Mesenchymal stem cell (in vitro differentiated cells and primary cell): ENCODE data around the gene GALNT10.

Source experiments
- DNase-seq: peaks from one replicate; pipeline ENCODE4 v3.0.0-alpha.2; 2013
- H2AFZ ChIP-seq: one replicate; pipeline ENCODE4 v1.6.1; 2013; ENCODE audit warnings: low read depth, mild to moderate bottlenecking, control low read depth, inconsistent platforms, low read length, moderate library complexity
- H2AK5ac ChIP-seq: 2 replicates; pipeline ENCODE4 v1.6.1; 2013; ENCODE audit warnings: low read length, moderate library complexity, mild to moderate bottlenecking, inconsistent platforms; ENCODE audit not compliant: severe bottlenecking
- H2BK120ac ChIP-seq: one replicate; pipeline ENCODE4 v1.6.1; 2013; ENCODE audit warnings: low read depth, mild to moderate bottlenecking, inconsistent platforms, low read length, moderate library complexity
- H2BK12ac ChIP-seq, 2 experiments: one replicate each; pipeline ENCODE4 v1.6.1; 2013; ENCODE audit warnings: inconsistent platforms in 2 of 2, low read length in 2 of 2, mild to moderate bottlenecking in 2 of 2, moderate library complexity in 2 of 2, control low read depth in 1 of 2
- H2BK15ac ChIP-seq: one replicate; pipeline ENCODE4 v1.6.1; 2013; ENCODE audit warnings: mild to moderate bottlenecking, low read depth, inconsistent platforms; ENCODE audit not compliant: poor library complexity, severe bottlenecking
- H2BK5ac ChIP-seq: 2 replicates; pipeline ENCODE4 v1.6.1; 2013; ENCODE audit warnings: low read depth, mild to moderate bottlenecking, low read length, control low read depth, inconsistent platforms; ENCODE audit not compliant: poor library complexity, severe bottlenecking
- H3K14ac ChIP-seq, 2 experiments: one replicate each; pipeline ENCODE4 v1.6.1; 2013; ENCODE audit warnings: inconsistent platforms in 2 of 2, low read length in 2 of 2, control low read depth in 1 of 2, mild to moderate bottlenecking in 1 of 2, moderate library complexity in 1 of 2
- H3K18ac ChIP-seq, 2 experiments: one replicate each; pipeline ENCODE4 v1.6.1; 2013; ENCODE audit warnings: inconsistent platforms in 2 of 2, low read length in 2 of 2, control low read depth in 1 of 2, low read depth in 1 of 2, mild to moderate bottlenecking in 1 of 2
- H3K23ac ChIP-seq, 2 experiments: one replicate each; pipeline ENCODE4 v1.6.1; 2013; ENCODE audit warnings: inconsistent platforms in 2 of 2, low read length in 2 of 2, mild to moderate bottlenecking in 2 of 2, moderate library complexity in 2 of 2, control low read depth in 1 of 2
- H3K27ac ChIP-seq: 2 replicates; pipeline ENCODE4 v1.5.1; 2013; ENCODE audit warnings: mild to moderate bottlenecking, moderate library complexity, low read length, control low read depth, inconsistent platforms; ENCODE audit not compliant: poor library complexity, severe bottlenecking
- H3K27me3 ChIP-seq, 2 experiments: 2 replicates each; pipeline versions ENCODE4 v1.6.1 to v1.7.0; 2013; ENCODE audit warnings: low read length in 2 of 2, mild to moderate bottlenecking in 2 of 2, moderate library complexity in 2 of 2, control low read depth in 1 of 2, inconsistent platforms in 1 of 2; ENCODE audit not compliant: control insufficient read depth in 1 of 2, insufficient read depth in 1 of 2
- H3K36me3 ChIP-seq, 2 experiments: 2 replicates each; pipeline versions ENCODE4 v1.6.1 to v1.7.0; 2013; ENCODE audit warnings: low read length in 2 of 2, control low read depth in 1 of 2, inconsistent platforms in 1 of 2, low read depth in 1 of 2, mild to moderate bottlenecking in 1 of 2; ENCODE audit not compliant: insufficient read depth in 2 of 2, control insufficient read depth in 1 of 2
- H3K4ac ChIP-seq, 2 experiments: one replicate each; pipeline ENCODE4 v1.6.1; 2013; ENCODE audit warnings: inconsistent platforms in 2 of 2, low read length in 2 of 2, mild to moderate bottlenecking in 2 of 2, moderate library complexity in 2 of 2, control low read depth in 1 of 2, low read depth in 1 of 2
- H3K4me1 ChIP-seq: 2 replicates; pipeline ENCODE4 v1.6.1; 2013; ENCODE audit warnings: low read depth, low read length, control low read depth; ENCODE audit not compliant: control insufficient read depth, insufficient read depth
- H3K4me2 ChIP-seq: 2 replicates; pipeline ENCODE4 v1.6.1; 2013; ENCODE audit warnings: low read length, mild to moderate bottlenecking, inconsistent platforms; ENCODE audit not compliant: poor library complexity, severe bottlenecking
- H3K4me3 ChIP-seq, 2 experiments: 2 replicates each; pipeline versions ENCODE4 v1.5.1 to v1.7.0; 2013; ENCODE audit warnings: low read length in 2 of 2, mild to moderate bottlenecking in 2 of 2, control low read depth in 1 of 2, low read depth in 1 of 2; ENCODE audit not compliant: insufficient read depth in 1 of 2
- H3K79me1 ChIP-seq: replicated peaks from 2 replicates; pipeline ENCODE4 v1.6.1; 2013; ENCODE audit warnings: mild to moderate bottlenecking, control low read depth, low read length, inconsistent platforms; ENCODE audit not compliant: poor library complexity, severe bottlenecking
- H3K9ac ChIP-seq: 2 replicates; pipeline ENCODE4 v1.7.0; 2013; ENCODE audit warnings: mild to moderate bottlenecking, low read length, moderate library complexity
- H3K9me3 ChIP-seq: 2 replicates; pipeline ENCODE4 v1.7.0; 2013; ENCODE audit warnings: mild to moderate bottlenecking, low read length; ENCODE audit not compliant: control insufficient read depth
- H4K8ac ChIP-seq: one replicate; pipeline ENCODE4 v1.6.1; 2013; ENCODE audit warnings: inconsistent platforms, mild to moderate bottlenecking, low read length, moderate library complexity
- H4K91ac ChIP-seq: one replicate; pipeline ENCODE4 v1.6.1; 2013; ENCODE audit warnings: mild to moderate bottlenecking, low read length, inconsistent platforms
- WGBS: methylation state at CpG from one replicate; pipeline ENCODE4 v1.1.7; 2013; ENCODE audit warnings: mixed read lengths; 5-methylcytosine and 5-hydroxymethylcytosine counted together

The GALNT10 gene

DNA sequence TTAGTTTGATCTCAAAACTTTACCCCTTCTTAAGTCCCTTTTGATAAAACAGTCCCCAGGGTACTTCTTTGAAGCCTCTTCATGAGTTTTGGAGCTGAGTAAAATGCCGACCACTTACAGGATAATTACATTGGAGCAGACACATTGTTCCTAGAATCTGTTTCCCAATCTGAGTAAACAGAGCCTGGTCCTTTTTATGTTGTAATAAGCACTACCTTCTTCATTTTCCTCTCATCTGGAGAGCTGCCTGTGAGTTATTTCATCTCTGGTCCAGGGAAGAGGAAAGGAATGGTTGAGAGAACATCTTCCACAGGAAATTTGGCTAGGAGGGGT, 26.3 kb upstream of the GALNT10 start:
- H3K4ac ChIP-seq, result no peak overlapping the region
- H3K36me3 ChIP-seq, result no peaks in the 10 kb centered on the region
- 0% methylated on average over 1 of the region's 1 CpG for WGBS
- H3K79me1 ChIP-seq, result no peaks in the 10 kb centered on the region
- H3K23ac ChIP-seq, result no peak overlapping the region
- no peak overlapping the region for H3K9ac ChIP-seq
- H3K4me2 ChIP-seq, result no peak overlapping the region
- H3K9me3 ChIP-seq, result no peaks in the 10 kb centered on the region
- no peak overlapping the region for H2AFZ ChIP-seq
- no peak overlapping the region for H2BK5ac ChIP-seq
- H4K91ac ChIP-seq, result no peak overlapping the region
- H3K4me3 ChIP-seq, result no peak overlapping the region
- H3K18ac ChIP-seq, result no peak overlapping the region
- no peak overlapping the region for H2AK5ac ChIP-seq
- no peak overlapping the region for H4K8ac ChIP-seq
- no peak overlapping the region for H2BK120ac ChIP-seq
- no peak for DNase-seq
- H2BK15ac ChIP-seq, result no peak overlapping the region
- no peak overlapping the region for H3K14ac ChIP-seq
- no peaks in the 10 kb centered on the region for H3K4me1 ChIP-seq
- H3K27me3 ChIP-seq, result peaks cover 21 to 58% of the 10 kb centered on the region in 2 experiments
- H2BK12ac ChIP-seq, result no peak overlapping the region
- no peak overlapping the region for H3K27ac ChIP-seq

DNA sequence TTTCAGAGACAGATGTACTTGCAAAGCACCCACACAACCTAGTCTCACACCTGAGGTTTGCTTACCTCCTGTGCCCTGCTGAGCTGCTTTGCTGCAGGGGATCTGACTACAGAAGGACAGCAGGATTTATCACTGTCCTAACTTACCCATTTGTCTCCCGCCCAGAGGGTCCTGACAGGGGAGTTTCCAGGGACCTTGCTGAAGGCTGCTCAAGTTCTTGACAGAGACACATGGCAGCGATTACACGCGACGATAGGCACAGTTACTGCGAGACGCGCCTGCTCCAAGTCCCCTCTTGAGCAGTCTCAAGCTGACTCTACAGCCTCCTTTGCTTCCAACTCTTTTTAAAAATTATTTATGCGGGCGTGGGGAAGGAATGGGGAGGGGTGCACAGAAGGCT, 24.6 kb upstream of the GALNT10 start:
- H3K9me3 ChIP-seq, result no peaks in the 10 kb centered on the region
- DNase-seq, result no peak
- H3K4ac ChIP-seq, result no peak overlapping the region
- H2AK5ac ChIP-seq, result no peak overlapping the region
- H3K23ac ChIP-seq, result no peak overlapping the region
- no peaks in the 10 kb centered on the region for H3K36me3 ChIP-seq
- H3K27me3 ChIP-seq, result peaks cover 21 to 57% of the 10 kb centered on the region in 2 experiments
- no peak overlapping the region for H4K8ac ChIP-seq
- H2BK5ac ChIP-seq, result no peak overlapping the region
- H2BK120ac ChIP-seq, result no peak overlapping the region
- no peak overlapping the region for H2AFZ ChIP-seq
- H3K27ac ChIP-seq, result no peak overlapping the region
- no peaks in the 10 kb centered on the region for H3K79me1 ChIP-seq
- H3K4me2 ChIP-seq, result no peak overlapping the region
- no peak overlapping the region for H3K18ac ChIP-seq
- no peak overlapping the region for H3K4me3 ChIP-seq
- 27% methylated on average over 7 of the region's 10 CpGs for WGBS
- H2BK15ac ChIP-seq, result no peak overlapping the region
- H4K91ac ChIP-seq, result no peak overlapping the region
- H3K14ac ChIP-seq, result peak overlapping the region in 1 of 2 experiments; percentile 21
- no peaks in the 10 kb centered on the region for H3K4me1 ChIP-seq
- H2BK12ac ChIP-seq, result no peak overlapping the region
- no peak overlapping the region for H3K9ac ChIP-seq

DNA sequence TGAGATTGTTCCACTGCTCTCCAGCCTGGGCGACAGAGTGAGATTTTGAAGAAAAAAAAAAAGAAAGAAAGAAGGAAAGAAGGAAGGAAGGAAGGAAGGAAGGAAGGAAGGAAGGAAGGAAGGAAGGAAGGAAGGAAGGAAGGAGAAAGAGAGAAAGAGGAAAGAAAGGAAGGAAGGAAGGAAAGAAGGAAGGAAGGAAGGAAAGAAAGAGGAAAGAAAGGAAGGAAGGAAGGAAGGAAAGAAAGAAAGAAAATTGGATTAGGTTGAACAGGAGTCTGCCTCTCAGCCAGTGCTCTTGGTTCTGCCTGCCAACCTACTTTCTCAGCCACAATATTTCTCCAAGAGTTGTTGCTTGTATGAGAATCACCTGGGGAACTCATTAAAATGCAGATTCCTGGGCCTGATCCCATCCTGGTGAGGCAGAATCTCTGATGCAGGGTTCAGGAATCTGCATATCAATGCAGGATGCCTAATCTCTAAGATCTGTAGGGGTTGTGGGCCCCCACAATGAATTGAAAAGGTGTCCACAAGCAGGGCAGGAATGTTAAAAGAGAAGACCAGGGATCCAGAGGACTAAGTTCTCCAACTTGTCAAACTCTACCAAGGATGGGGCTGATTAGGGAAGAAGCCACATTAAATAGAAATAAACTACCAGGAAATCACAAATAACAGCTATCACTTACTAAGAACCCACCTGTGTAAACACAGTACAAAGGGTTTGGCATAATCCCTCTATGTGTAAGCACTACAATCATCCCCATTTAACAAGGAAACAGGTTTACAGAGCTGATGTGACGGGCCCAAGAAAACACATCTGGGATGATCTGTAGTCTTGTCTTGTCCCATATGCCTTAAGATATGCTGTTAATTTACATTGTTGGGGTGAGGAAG, 23.4 kb upstream of the GALNT10 start:
- 39% methylated on average over 2 of the region's 2 CpGs for WGBS

DNA sequence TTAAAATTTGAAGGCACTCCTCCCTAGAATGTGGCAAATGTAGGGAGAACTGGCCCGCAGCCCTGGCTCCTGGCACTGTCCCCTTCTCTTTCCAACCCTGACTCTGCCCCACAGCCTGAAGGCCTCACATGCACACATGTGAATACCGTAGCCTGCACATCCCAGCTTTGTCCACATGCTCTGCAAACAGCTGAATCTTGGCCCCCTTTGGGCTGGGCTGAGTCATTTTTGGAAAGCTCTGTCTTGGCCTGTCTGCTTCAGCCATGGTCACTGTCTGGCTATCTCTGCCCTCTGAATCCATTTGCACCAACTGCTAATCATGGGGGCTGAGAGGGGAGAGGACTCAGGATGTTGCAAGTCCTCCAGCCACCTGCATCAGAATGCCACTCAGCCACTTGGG, 22.1 kb upstream of the GALNT10 start:
- Histone ChIP-seq H3K27ac (no peak overlapping the region), H3K9me3 (no peaks in the 10 kb centered on the region), H3K4me3 (no peak overlapping the region), H3K27me3 (peaks cover 20 to 42% of the 10 kb centered on the region in 2 experiments), H3K4ac (no peak overlapping the region), H3K9ac (no peak overlapping the region), H2BK120ac (no peak overlapping the region), H3K79me1 (no peaks in the 10 kb centered on the region), H3K4me1 (no peaks in the 10 kb centered on the region), H3K14ac (no peak overlapping the region), H3K36me3 (no peaks in the 10 kb centered on the region), H2BK12ac (no peak overlapping the region), H4K91ac (no peak overlapping the region), H2BK15ac (no peak overlapping the region), H3K4me2 (no peak overlapping the region), H3K23ac (no peak overlapping the region), H3K18ac (no peak overlapping the region), H2AFZ (no peak overlapping the region), H4K8ac (no peak overlapping the region), H2AK5ac (no peak overlapping the region), H2BK5ac (no peak overlapping the region)
- no peak for DNase-seq
- 90% methylated on average over 2 of the region's 2 CpGs for WGBS

More for the DNA sequence above, 23.4 kb upstream of the GALNT10 start:
- H3K23ac ChIP-seq, result no peak overlapping the region
- no peak overlapping the region for H2AFZ ChIP-seq
- no peak overlapping the region for H3K18ac ChIP-seq
- no peaks in the 10 kb centered on the region for H3K36me3 ChIP-seq
- no peak overlapping the region for H3K4me3 ChIP-seq
- no peaks in the 10 kb centered on the region for H3K9me3 ChIP-seq
- no peak overlapping the region for H4K91ac ChIP-seq
- no peak overlapping the region for H2BK120ac ChIP-seq
- no peak overlapping the region for H3K4ac ChIP-seq
- H3K27me3 ChIP-seq, result peaks cover 21 to 51% of the 10 kb centered on the region in 2 experiments
- H2BK12ac ChIP-seq, result no peak overlapping the region
- no peak overlapping the region for H2AK5ac ChIP-seq
- H3K14ac ChIP-seq, result no peak overlapping the region
- DNase-seq, result no peak
- H4K8ac ChIP-seq, result no peak overlapping the region
- no peak overlapping the region for H3K9ac ChIP-seq
- no peak overlapping the region for H3K4me2 ChIP-seq
- H2BK5ac ChIP-seq, result no peak overlapping the region
- no peak overlapping the region for H2BK15ac ChIP-seq
- no peaks in the 10 kb centered on the region for H3K79me1 ChIP-seq
- no peaks in the 10 kb centered on the region for H3K4me1 ChIP-seq
- no peak overlapping the region for H3K27ac ChIP-seq
